ENCODE results near the gene EGR2.

Gene EGR2

GRCh38 chr10:62843600-62843999 is 27.4 kb upstream of the EGR2 start:
- TF ChIP-seq, protein P1, sequence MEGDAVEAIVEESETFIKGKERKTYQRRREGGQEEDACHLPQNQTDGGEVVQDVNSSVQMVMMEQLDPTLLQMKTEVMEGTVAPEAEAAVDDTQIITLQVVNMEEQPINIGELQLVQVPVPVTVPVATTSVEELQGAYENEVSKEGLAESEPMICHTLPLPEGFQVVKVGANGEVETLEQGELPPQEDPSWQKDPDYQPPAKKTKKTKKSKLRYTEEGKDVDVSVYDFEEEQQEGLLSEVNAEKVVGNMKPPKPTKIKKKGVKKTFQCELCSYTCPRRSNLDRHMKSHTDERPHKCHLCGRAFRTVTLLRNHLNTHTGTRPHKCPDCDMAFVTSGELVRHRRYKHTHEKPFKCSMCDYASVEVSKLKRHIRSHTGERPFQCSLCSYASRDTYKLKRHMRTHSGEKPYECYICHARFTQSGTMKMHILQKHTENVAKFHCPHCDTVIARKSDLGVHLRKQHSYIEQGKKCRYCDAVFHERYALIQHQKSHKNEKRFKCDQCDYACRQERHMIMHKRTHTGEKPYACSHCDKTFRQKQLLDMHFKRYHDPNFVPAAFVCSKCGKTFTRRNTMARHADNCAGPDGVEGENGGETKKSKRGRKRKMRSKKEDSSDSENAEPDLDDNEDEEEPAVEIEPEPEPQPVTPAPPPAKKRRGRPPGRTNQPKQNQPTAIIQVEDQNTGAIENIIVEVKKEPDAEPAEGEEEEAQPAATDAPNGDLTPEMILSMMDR (IDR thresholded peaks at IDR 0.05; ENCODE audit: borderline replicate concordance, control extremely low read depth, extremely low read depth, insufficient read depth, missing control alignments): no peak
- DNase-seq (ENCODE audit: low spot score): no peak
- in situ Hi-C loops (cut with MboI; ENCODE audit: low sequenced_read_pairs, unreplicated experiment): no loop called here

GRCh38 chr10:62842983-62843382 is 26.8 kb upstream of the EGR2 start:
- peak; percentile 33 for DNase-seq (ENCODE audit: low spot score)
- TF ChIP-seq, protein P1 (IDR thresholded peaks at IDR 0.05; ENCODE audit: borderline replicate concordance, control extremely low read depth, extremely low read depth, insufficient read depth, missing control alignments): no peak
- in situ Hi-C loops (cut with MboI; ENCODE audit: low sequenced_read_pairs, unreplicated experiment): no loop called here

DNA sequence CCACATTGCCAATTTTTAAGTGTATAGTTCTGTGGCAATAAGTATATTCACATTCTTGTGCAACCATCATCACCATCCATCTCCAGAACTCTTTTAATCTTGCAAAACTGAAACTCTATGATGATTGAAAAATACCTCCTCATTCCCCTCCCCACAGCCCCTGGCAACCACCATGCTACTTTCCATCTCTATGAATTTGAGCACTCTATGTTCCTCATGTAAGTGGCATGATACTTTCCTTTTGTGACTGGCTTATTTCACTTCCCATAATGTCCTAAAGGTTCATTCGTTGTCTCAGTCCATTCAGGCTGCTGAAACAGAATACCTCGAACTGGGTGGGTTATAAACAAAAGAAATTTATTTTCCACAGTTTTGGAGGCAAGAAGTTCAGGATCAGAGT is 23.4 kb upstream of the EGR2 start:
- DNase-seq (ENCODE audit: low spot score): no peak
- TF ChIP-seq, protein P1 (IDR thresholded peaks at IDR 0.05; ENCODE audit: borderline replicate concordance, control extremely low read depth, extremely low read depth, insufficient read depth, missing control alignments): no peak
- in situ Hi-C loops (cut with MboI; ENCODE audit: low sequenced_read_pairs, unreplicated experiment): no loop called here

- in situ Hi-C loops (cut with MboI; ENCODE audit: low sequenced_read_pairs, unreplicated experiment): no loop called here
- no peak for DNase-seq (ENCODE audit: low spot score)
- TF ChIP-seq, protein P1 (IDR thresholded peaks at IDR 0.05; ENCODE audit: borderline replicate concordance, control extremely low read depth, extremely low read depth, insufficient read depth, missing control alignments): no peak
These were observed 15.2 kb upstream of the EGR2 start for GRCh38 chr10:62831346-62831745.

- TF ChIP-seq, protein P1 (IDR thresholded peaks at IDR 0.05; ENCODE audit: borderline replicate concordance, control extremely low read depth, extremely low read depth, insufficient read depth, missing control alignments): no peak
- in situ Hi-C loops (cut with MboI; ENCODE audit: low sequenced_read_pairs, unreplicated experiment): no loop called here
- no peak for DNase-seq (ENCODE audit: low spot score)
These were observed 14.5 kb upstream of the EGR2 start for GRCh38 chr10:62830679-62831078.

DNA sequence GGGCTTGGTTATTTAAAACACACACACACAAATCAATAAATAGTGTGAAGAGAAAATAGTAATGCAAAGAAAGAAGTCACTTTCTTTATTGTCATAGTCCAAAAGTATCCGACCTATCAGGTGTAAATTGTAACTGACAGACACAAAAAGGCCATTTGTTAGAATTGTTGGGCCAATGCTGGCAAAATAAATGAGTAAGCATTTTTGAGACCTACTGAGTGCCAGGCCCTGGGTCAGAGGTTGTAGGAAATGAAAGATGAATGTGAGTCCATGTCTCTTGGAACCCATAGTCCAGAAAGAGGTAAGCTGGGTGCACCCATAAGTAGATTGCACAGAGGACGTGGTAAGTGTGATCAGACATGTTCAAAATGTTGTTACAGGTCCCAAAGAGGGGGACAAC is 13.5 kb upstream of the EGR2 start:
- in situ Hi-C loops (cut with MboI; ENCODE audit: low sequenced_read_pairs, unreplicated experiment): no loop called here
- DNase-seq (ENCODE audit: low spot score): no peak
- TF ChIP-seq, protein P1 (IDR thresholded peaks at IDR 0.05; ENCODE audit: borderline replicate concordance, control extremely low read depth, extremely low read depth, insufficient read depth, missing control alignments): no peak

DNA sequence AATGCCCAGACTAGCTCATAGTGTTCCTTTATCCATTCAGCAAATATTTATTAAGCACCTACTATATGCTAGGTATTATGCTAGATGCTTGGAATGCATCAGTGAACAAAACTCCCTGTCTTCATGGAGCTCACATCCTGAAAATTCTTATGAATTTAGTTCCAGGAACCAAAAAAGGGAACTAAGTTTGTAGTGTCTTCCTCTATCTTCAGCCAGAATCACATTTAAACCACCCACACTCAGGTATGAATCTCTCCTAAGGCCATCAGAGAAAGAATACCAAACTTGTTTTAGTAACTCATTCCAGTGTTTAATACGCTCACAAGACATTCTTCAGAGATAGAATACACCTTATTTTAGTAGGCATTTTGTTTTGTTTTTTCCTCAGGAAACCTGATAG is 10.1 kb upstream of the EGR2 start:
- TF ChIP-seq, protein P1 (IDR thresholded peaks at IDR 0.05; ENCODE audit: borderline replicate concordance, control extremely low read depth, extremely low read depth, insufficient read depth, missing control alignments): no peak
- DNase-seq (ENCODE audit: low spot score): no peak
- in situ Hi-C loops (cut with MboI; ENCODE audit: low sequenced_read_pairs, unreplicated experiment): no loop called here

Measured in GM13976 (cell line).